ENCODE data around the gene SH3BGRL2. TPM values are rescaled to one million over a fixed set of nuclear protein-coding genes. Genes with fewer than 3 reads are reported as not detected.

SH3BGRL2 gene
- total RNA-seq, 2 donors from 2014 or later, result 24.1 to 29.1 TPM

DNA sequence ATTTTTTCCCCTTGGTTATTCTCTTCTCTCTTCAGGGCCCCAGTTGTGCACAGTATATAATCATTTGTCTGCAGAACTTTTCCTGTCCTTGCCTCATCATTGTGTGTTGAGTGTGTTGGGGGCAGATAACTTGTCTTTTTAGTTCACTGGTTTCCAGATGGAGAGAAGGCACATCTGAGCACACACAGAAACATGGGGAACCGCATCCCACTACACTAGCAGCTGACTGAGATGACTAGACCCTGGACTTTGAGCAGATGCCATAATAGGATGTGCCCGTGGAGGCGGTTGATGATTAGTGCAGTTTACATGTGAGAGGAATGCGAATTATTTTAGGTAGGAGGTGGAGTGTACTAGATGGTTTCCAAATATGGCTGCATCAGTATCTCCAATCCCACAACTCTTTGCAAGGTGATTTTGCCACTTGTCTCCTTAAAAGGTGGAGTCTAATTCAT is 26.5 kb upstream of the SH3BGRL2 start:
- no peaks in the 10 kb centered on the region for H3K9me3 ChIP-seq
- H3K36me3 ChIP-seq, result no peaks in the 10 kb centered on the region
- ATAC-seq (ENCODE audit: insufficient number of reproducible peaks, low FRiP score, low read depth), result no peak
- H3K27me3 ChIP-seq (replicated peaks; ENCODE audit: insufficient read depth), result no peaks in the 10 kb centered on the region
- TF ChIP-seq, protein P1, sequence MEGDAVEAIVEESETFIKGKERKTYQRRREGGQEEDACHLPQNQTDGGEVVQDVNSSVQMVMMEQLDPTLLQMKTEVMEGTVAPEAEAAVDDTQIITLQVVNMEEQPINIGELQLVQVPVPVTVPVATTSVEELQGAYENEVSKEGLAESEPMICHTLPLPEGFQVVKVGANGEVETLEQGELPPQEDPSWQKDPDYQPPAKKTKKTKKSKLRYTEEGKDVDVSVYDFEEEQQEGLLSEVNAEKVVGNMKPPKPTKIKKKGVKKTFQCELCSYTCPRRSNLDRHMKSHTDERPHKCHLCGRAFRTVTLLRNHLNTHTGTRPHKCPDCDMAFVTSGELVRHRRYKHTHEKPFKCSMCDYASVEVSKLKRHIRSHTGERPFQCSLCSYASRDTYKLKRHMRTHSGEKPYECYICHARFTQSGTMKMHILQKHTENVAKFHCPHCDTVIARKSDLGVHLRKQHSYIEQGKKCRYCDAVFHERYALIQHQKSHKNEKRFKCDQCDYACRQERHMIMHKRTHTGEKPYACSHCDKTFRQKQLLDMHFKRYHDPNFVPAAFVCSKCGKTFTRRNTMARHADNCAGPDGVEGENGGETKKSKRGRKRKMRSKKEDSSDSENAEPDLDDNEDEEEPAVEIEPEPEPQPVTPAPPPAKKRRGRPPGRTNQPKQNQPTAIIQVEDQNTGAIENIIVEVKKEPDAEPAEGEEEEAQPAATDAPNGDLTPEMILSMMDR (IDR thresholded peaks at IDR 0.05), result no peak
- DNase-seq (ENCODE audit: low spot score), result no peak
- H3K4me1 ChIP-seq (ENCODE audit: control insufficient read depth in 1 of 2, low read depth in 2 of 2), result peaks cover 0 to 8% of the 10 kb centered on the region in 2 donors
- no peak overlapping the region for H3K4me3 ChIP-seq
- no peak overlapping the region for H3K27ac ChIP-seq

DNA sequence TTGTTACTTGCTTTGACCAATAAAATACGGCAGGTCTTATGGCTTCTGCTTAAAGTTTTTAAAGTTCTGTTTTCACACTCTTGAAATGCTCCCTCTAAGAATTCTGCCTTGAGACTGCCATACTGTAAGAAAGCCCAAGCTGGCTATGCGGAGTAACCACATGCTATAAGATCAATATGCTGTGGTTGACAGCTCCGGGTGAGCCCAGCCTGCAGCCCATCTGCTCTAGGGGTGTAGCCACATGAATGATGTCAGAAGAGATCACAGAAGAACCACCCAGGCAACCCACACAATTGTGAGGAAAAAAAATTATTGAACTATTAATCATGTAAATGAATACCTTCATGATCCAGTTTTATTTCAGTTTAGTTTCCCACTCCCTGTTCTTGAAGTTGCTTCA is 26.1 kb upstream of the SH3BGRL2 start:
- ATAC-seq (ENCODE audit: insufficient number of reproducible peaks, low FRiP score, low read depth), result no peak
- TF ChIP-seq, protein P1 (IDR thresholded peaks at IDR 0.05), result no peak

DNA sequence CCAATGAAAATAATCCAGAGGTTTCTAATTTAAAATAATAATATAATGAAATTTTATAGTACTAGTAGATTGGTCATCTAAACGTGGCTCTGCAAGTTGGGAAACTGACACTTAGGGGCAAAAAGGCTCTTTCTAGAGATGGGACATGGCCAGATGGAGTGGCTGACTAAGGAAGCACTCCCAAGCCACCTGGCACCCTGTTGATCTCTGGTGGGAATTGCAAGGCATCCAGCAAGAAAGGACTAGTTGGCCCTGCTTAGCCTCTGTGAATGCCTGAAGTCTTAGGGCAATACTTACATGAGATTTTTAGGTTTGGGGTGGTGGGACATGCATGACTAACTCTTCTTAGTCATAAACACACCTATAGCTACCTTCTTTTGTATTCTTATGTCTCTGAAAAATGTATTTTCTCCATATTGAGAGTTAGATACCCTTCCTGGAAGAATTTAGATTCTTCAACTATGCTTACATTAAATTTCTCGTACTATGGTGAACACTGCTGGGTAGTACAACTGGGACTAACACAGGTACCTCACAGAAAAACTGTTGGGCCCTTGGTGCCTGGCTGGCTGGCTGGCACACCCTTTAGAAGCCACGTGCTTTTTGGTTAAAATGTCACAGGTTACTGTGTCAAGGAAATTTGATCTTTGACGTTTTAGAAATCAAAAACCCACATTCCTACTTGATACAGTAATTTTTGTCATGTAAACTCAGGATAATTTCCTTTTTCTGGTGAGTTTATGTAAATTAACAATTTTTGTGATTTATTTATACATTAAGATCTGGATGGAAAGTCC is 25.0 kb upstream of the SH3BGRL2 start:
- no peak overlapping the region for H3K27ac ChIP-seq
- H3K27me3 ChIP-seq (replicated peaks; ENCODE audit: insufficient read depth), result no peaks in the 10 kb centered on the region
- no peak overlapping the region for H3K4me3 ChIP-seq
- DNase-seq (ENCODE audit: low spot score) (no peak), ATAC-seq (ENCODE audit: insufficient number of reproducible peaks, low FRiP score, low read depth) (no peak)
- no peaks in the 10 kb centered on the region for H3K9me3 ChIP-seq
- TF ChIP-seq, protein P1 (IDR thresholded peaks at IDR 0.05), result no peak
- no peaks in the 10 kb centered on the region for H3K36me3 ChIP-seq
- peaks cover 0 to 8% of the 10 kb centered on the region in 2 donors for H3K4me1 ChIP-seq (ENCODE audit: control insufficient read depth in 1 of 2, low read depth in 2 of 2)

More for the DNA sequence above, 26.1 kb upstream of the SH3BGRL2 start:
- Histone ChIP-seq H3K4me1 (ENCODE audit: control insufficient read depth in 1 of 2, low read depth in 2 of 2) (peaks cover 0 to 8% of the 10 kb centered on the region in 2 donors), H3K36me3 (no peaks in the 10 kb centered on the region), H3K4me3 (no peak overlapping the region), H3K27ac (no peak overlapping the region), H3K9me3 (no peaks in the 10 kb centered on the region), H3K27me3 (replicated peaks; ENCODE audit: insufficient read depth) (no peaks in the 10 kb centered on the region)
- no peak for DNase-seq (ENCODE audit: low spot score)

DNA sequence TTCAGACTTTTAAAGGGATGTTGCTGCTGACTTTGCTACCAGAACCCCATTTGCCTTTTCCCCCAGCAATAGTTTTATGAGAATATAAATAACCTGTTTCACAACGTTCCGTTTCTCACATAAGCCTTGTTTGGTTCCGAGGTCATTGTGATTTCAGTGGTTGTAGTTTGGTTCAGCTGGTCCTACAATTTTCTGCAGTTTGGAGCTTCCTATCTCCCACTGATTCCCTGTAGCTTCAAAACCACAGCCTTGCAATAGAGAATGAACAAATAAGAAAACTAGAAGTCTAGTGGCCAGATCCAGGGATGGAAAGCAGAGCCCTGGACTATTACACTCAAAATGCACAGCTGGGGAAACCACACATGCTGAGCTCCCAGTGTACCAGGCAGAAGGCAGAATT is 24.1 kb upstream of the SH3BGRL2 start:
- H3K9me3 ChIP-seq, result no peaks in the 10 kb centered on the region
- no peaks in the 10 kb centered on the region for H3K27me3 ChIP-seq (replicated peaks; ENCODE audit: insufficient read depth)
- H3K4me1 ChIP-seq (ENCODE audit: control insufficient read depth in 1 of 2, low read depth in 2 of 2), result peaks cover 0 to 8% of the 10 kb centered on the region in 2 donors
- ATAC-seq (ENCODE audit: insufficient number of reproducible peaks, low FRiP score, low read depth) (no peak), DNase-seq (ENCODE audit: low spot score) (no peak)
- TF ChIP-seq, protein P1 (IDR thresholded peaks at IDR 0.05), result no peak
- H3K36me3 ChIP-seq, result no peaks in the 10 kb centered on the region
- H3K4me3 ChIP-seq, result no peak overlapping the region
- no peak overlapping the region for H3K27ac ChIP-seq

DNA sequence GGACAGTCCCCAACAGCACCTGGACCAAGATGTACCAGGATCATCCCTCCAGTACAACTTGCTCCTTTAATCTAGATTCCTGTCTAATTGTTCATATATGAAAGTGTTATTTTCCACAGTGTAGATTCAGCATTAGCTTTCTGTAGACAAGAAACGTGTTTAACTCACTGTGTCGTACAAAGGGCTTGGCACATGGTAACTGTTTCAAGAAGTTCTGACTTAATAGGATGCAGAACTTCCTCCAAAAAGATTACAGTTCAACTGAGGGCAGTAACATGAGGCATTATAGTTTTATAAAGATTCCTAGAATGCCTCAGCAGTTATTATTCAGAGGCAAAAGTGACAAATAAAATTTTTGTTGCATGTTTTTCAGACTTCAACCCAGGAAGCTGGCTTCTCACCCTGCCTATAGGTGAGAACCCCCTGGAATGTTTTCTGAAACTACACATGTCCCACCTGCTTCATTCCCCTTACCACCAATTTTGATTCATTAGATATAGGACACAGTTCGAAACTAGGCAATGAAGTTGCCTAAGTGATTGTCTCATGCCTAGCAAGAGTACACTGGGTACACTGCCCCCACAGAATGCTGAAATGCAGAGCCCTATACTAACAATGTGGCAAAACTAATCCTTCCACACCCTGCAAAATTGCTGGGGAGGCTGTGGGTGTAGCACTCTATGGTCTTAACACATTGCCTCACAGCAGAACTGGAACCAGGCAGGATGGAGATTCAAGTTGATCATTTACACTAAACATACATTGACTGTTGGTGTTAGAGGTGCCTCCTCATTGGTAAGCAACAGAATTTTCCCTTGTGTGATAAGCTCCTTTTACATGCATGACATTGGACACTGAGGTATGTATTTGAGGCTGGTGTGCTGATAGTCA is 22.6 kb upstream of the SH3BGRL2 start:
- Histone ChIP-seq H3K9me3 (no peaks in the 10 kb centered on the region), H3K36me3 (no peaks in the 10 kb centered on the region), H3K4me1 (ENCODE audit: control insufficient read depth in 1 of 2, low read depth in 2 of 2) (peaks cover 0 to 8% of the 10 kb centered on the region in 2 donors), H3K27ac (no peak overlapping the region), H3K27me3 (replicated peaks; ENCODE audit: insufficient read depth) (no peaks in the 10 kb centered on the region), H3K4me3 (no peak overlapping the region)
- no peak for DNase-seq (ENCODE audit: low spot score)
- ATAC-seq (ENCODE audit: insufficient number of reproducible peaks, low FRiP score, low read depth), result no peak
- TF ChIP-seq, protein P1 (IDR thresholded peaks at IDR 0.05), result no peak

Measured in thoracic aorta (tissue), 2 donors.